NCI-H1694 (cell line): ENCODE measurements around the gene RAPGEF1.

Experiments used
- DNase-seq: peaks from one replicate; lab custom pipeline; 2025; lab: John Stamatoyannopoulos, UW

The RAPGEF1 gene

DNA sequence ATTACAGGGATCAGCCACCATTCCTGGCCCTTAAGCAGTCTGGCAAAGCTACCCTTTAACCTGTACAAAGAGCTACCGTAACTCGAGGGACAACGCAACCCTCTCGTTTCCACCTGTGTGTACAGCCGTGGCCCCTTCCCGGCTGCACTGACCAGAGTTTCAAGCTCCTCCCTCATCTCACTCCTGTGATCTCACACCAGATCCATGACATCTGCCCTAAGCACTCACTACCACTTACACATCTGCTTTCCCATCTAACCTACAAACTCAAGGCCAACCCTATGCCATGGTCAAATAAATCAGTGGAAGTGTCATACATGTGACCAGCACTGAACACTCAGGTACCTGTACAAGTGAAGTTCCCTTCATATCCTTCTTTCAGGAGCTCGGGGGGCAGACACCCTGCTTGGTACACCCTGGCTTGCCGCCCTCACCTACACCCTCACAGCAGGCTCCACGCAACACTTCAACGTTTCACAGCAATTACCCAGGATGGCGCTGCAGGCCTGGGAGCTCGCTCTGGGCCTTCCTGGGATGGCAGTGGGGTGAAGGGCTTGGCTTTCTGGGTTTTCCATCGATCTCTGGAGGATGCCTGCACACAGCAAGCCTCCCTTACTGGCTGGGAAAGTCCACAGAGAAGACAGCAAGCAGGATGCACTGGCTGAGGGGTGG is 132.8 kb downstream of the RAPGEF1 start:
- DNase-seq = no peak

DNA sequence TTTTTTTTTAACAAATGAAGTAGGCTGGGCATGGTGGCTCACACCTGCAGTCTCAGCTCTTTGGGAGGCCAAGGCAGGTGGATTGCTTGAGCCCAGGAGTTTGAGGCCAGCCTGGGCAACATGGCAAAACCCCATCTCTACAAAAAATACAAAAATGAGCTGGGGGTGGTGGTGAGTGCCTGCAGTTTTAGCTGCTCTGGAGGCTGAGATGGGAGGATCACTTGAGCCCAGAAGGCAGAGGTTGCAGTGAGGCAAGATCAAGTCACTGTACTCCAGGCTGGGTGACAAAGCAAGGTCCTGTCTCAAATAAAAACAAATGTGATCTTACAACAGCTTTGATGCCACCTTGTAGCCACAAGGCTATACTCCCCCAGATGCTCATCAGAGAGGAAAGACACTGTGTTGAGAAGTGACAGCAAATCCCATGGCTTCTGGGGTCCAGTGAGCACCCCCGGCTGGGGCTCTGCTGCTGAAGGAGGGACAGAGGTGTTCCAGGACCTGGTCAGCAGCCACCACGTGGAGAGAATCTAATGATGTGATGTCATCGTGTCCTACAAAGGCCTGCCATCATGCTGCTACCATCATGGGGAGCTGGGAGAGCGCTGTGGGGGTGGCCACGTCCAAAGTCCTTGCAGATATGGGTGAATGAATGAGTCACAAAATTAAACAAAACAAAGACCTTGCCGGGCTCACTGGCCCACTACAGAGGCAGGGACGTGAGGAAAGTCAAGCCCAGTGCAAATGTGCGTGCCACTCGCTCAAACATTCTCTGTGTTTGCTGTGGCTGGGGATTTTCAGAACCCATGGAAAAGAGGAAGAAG is 133.9 kb downstream of the RAPGEF1 start:
- DNase-seq = no peak

DNA sequence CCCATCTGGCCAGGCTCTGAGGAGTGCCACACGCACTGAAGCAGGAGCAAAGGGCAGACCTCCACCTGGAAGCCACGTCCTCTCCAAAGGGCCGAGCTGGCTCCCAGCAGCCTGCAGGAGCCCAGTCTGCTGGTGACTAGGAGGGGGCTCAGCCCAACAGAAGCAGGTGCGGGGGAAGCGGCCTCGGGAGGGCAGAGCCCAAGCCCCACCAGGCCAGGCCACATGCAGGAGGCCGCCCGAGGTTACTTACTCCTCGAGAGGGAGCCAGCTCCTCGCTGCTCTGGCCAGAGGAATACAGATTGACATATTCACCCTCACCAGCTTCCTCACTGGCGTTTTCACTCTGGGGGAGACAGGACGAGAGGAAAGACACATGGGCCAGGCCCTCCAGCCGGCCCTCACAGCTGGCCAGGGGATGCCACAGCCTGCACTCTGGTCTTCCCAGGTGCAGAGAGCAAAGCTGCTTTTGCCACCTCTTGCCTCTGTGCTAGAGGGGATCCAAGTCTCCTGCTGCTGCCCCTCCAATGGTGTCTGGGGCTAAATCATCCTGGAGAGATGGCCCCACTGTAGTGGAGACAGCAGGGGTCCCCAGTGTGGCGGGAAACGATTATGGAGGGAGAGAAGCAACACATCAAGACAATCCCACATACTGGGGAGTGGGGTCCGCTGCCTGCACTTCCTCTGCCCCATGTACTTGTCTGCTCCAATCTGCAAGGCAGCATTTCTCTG is 136.0 kb downstream of the RAPGEF1 start:
- no peak for DNase-seq

DNA sequence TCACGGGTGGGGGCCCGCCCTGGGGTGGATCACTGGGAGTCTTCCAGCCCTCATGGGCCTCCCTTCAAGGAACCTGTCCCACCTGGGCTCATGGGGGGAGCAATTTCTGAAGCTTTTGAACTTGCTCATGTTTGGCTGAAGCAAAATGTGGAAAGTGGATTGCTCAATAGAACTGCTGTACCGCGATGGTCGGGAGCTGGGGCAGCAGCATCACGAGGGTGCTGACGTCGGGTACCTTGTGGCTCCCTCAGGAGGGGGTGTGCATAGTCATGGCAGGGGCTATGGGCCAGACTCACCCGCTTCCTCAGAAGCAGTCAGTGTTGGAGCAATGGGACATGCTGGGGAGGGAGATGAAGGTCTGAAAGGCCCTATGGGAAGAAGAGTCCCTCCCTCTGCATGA is 136.7 kb downstream of the RAPGEF1 start:
- no peak for DNase-seq

DNA sequence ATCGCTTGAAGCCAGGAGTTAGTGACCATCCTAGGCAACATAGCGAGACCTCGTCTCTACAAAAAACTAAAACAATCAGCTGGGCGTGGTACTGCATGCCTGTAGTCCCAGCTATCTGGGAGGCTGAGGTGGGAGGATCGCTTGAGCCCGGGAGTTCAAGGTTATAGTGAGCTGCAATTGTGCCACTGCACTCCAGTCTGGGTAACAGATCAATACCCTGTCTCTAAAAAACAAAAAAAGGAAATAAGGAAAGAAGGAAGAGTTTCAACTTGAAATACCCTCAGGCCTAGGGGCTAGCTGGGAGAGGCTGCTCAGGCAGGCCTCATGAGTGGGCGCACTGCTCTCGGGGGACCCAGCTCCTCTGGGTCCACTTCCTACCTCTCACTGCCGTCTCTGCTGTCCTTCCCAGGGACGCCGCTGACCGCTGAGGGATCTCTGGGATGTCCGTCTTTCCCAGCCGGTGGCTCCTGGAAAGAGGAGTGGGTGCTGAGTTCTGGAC is 138.1 kb downstream of the RAPGEF1 start:
- no peak for DNase-seq

DNA sequence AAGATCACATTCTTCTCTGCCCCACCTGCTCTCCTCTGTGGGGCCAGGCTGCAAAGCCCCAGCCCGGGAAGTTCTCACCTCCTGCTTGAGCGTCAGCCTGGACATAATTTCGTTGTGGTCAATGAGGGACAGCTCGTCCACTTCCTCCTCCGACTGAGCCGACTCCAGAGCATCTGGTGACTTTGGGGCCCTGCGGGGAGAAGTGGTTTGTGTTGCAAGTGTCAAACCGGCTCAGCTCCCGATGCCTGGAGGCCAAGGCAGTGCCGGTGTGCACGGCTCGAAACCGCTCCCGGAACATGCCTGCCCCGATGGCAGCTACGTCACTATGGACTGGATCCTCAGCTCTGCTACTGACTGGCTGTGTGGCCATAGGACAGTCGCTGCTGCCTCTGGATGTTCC is 141.8 kb downstream of the RAPGEF1 start:
- DNase-seq = no peak

DNA sequence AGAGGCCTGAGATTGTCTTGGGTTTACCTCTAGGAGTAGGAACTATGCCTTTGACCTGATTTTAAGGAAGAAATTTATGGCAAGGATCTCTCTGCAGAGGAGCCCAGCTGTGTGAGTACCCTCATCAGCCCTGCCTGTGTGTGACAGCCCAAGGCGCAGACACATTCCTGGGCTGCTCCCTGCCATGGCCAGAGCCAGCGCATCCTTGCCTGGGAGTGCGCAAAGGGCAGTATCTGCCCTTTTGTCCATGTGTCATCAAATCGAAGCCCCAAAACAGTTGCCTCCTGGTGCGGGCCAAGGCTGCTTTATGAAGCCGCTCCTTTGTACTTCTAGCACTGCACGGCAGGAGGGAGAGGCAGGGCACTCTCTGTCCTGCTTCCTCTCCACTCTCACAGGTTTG is 142.6 kb downstream of the RAPGEF1 start:
- no peak for DNase-seq

DNA sequence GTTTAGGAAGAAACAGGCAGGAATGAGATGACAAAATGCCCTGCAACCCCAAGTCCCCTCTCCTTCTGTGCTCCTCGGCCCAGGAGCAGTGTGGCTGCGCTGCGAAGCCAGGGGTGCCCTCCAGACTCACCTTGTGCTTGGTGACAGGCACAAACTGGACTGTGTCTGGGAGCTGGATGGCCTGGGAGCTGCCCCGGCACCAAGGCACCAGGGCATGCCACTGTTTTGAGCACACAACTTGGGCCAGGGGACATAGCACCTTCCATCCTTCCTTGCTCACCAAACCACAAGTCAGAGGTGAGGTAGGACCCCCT is 143.5 kb downstream of the RAPGEF1 start:
- DNase-seq = no peak

DNA sequence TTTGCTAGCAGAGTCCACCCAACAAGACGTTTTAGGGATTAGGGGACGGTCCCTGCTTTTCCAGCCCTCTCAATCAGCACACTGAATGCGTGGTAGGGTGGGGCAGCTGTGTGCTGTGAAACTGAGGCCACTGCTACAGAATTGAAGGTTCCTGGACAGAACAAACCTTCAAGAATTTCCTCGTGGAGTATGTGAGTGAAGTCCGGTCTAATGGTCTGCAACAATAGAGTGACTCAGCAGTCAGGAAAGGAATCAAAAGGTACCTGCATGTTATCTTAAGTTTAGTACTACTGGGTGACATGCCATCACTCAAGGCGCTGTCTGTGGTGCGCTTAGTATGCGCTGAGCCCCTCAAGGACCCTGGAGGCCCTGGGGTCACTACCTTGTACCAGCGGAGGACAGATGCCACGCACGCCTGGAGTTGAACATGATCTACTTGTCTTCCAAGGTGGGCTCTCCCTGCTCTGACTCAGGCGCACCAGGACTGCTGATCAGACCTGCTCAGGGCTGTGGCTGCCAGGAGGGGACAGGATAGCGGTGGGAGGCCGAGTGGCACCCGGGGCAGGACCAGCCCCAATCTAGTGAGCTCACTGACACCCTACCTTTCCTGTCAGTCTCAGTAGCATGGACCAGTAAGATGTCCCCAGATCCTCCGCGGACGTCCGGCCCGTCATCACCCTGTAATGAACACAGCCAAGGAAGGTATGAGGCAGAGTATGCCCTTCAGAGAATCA is 144.0 kb downstream of the RAPGEF1 start:
- no peak for DNase-seq

DNA sequence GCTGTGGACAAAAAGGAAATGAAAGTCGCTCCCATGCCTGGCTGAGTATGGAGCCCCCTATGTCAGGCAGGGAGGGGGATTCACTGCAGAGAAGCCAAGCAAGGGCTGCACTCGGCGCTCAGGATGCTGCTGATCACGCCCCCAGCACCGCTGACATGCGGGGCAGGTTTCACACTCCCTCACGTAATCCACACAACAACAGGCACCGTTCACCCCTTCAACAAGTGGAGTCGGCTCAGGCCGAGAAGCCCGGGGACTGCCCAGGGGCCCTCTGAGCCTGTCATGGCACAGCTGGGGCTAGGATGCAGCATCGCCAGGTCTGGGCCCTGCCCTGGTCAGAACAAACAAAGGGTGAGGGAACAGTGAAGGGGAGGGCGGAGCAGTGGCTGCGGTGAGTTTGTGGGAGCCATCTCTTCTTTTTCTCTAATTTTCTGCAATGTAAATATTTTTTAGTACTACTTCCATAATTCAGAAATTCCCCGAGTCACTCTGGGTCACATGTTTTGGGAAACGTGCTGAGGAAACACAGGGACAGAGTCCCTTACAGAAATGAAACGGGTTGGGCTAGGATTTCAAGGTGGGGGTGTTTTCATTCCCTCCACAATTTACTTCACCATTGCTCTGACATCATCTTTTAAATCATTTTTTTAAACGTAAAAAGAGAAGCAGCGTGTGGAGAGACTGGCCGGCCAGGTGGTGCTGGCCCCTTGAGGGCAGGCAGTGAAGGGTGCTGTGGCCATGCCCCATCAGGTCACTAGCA is 144.8 kb downstream of the RAPGEF1 start:
- no peak for DNase-seq

DNA sequence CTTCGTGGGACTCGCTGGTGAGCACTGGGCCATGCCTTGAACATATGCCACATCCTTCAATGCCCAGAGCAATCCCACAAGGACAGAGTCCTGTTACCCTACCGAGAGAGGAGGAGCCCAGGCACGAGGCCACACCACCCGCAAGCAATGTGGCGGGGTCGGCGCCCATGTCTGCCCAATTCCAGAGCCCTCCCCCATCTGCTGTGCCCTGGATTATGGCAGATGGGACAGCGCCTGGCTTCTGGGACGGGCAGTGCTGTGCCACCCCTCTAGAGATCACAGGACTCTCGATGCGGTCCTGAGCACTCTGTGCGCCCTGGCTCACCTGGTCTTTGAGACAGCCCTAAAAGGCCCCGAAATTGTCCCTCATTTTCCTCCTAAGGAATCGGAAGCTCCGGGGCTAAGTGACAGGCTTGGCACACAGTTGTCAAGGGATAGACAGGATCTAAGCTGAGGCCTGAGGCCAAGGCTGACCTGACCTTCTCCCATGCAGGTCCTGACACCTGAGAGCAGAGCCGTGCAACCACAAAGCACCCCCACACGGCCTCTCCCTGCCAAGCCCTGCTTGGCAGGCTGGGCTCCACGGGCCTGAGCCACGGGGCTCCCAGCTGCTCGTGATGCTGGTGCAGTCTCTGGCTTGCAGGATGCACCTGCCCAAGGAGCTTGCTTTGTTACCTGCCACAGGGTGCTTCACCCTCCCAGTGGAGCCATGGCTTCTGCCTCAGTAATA is 145.8 kb downstream of the RAPGEF1 start:
- no peak for DNase-seq

DNA sequence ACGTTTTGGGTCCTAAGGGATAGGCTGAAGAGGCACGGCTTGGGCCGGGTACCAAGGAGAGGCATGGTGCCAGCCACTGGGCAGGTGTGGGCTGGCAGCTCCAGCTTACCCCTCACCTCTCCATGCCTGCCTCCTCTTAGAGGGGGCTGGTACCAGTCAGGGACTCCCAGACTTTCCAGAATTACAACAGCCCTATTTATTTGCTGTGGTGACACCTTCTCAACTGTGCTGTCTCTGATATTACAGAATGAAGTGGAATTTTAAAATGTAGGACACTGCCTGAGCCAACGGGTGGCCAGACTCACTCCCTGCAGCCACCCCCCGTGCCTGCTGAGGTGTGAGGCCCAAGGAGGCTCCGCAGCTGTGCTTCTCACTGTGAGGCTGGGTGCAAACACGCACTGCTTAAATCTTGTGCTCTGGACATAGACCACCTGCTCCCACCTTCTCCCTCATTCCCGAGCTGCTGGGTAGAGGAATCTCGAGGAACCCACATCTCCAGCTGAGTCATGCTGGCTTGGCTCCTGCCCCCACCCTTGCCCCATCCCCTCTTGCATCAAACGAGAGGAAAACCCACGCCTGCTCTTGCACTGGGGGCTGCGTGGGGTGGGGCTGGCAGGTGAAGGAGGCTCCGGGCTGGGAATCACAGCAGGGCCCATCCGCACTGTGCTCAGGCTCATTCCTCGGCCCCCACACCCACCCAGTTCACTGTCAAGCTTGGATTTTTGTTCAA is 146.6 kb downstream of the RAPGEF1 start:
- no peak for DNase-seq

DNA sequence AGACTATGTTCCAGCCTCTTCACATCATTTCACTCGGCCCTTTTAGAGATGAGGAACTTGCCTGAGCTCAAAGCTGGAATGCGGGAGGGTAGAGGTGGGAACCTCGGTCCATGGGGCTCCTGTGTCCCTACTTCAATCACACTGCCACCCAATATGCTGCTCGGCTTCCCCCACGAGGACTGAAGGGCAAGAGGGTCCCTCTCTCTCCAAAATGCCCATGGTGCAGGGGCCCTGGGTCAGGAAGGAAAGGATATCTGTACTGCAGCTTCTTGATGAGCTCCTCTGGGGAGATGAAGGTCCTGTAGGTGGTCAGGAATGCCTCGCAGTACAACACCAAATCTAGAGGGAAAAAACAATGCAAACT is 148.0 kb downstream of the RAPGEF1 start:
- no peak for DNase-seq

DNA sequence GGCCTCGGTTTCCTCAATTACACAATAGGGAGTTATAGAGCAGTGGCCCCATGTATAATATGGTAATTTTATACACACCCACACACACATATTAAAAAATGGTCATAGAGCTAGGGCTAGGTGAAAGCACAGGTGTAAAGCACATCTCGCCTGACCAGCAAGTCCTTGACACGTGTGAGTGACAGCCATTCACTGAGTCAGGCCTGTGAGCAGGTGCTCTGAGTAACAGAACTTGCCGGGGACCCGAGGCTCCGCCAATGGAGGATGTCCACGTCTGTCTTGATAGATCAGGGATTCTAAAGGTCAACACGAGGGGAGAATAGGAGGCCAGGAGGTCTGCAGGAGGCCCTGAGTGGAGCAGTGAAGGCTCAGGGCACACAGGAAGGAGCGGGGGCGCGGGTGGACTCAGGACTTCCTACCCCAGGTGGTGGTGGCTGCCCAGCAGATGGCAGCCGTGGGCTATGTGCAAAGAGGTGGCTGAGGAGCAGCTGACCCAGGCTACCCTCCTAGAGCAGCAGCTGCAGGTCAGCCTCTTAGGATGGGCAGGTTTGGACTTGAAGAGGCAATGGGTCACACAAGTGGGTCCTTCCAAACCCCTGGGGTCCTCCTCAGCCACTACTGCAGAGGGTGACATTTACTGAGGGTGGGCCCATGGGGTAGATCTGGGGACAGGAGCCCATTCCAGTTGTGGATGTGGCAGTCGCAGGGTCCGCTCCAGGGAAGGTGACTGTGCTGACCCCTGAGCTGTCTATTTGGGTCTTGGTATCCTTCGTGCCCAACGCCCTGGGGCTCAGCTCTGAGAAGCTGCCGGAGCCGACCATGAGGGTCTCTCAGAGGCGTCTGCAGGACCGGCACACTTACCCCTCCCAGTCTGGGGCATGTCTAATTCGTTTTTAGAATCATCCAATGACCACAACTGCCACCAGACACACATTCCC is 148.7 kb downstream of the RAPGEF1 start:
- no peak for DNase-seq

DNA sequence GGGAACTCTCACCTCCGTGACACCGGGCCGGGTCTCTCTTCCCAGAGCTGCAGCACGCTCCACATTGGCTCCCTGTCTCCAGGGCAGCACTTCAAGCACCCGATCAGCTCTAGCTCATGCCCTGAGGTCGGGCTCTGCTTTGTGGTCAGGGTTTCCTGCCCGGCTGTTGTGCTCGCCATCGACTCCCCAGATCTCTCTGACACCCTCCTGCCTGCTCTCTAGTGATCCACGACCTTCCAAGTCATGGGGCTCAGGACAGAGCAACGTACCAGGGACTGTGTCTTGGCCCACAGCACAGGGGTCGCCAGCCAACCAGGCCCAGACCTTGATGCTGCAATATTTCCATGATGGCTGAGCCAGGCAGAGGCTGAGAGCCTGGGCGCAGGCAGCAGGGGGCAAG is 149.4 kb downstream of the RAPGEF1 start:
- no peak for DNase-seq

DNA sequence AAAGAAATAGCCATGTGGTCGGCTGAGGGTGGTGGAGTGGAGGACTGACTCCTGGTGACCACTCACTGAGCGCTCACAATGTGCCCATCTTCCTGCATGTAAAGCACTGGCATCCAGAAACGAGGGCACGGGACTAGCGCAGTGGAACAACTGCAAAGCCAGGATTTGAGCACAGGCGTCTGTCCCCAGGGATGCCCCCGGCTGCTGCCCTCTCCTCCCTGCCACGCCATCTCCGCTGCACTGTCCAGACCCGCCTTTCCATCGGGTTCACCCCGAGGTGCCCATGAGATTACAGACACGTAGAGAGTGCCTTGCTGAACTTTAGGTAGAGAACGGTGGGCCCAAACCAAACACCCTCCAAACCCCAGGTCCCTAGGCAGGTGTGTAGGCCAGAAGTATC is 149.9 kb downstream of the RAPGEF1 start:
- DNase-seq = no peak

DNA sequence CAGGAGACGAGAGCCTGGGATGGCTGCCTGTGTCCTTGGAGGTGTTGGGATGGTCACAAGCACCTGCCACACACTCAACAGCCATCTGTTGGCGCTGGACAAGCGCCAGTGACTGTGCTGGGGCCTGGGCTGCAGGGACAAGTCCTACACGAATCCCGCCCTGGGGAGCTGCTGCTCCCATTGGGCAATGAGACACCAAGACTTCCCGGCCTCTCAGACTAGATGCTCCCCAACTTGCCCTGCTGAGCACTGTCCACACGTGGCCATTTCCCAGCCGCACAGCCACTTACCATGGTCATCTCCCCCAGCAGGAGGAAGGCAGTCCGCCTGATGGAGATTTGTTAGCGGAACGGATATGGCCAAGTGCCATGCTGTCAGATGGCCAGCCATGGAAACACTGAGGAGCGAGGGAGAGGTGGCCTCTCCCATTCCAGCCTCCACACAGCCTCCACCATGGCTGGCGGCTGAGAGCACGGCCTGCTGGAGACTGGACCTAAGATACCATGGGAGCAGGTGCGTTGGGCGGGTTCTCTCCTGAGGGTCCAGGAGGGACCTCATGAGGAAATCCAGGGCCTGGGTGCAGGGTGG is 150.7 kb downstream of the RAPGEF1 start:
- DNase-seq = no peak

DNA sequence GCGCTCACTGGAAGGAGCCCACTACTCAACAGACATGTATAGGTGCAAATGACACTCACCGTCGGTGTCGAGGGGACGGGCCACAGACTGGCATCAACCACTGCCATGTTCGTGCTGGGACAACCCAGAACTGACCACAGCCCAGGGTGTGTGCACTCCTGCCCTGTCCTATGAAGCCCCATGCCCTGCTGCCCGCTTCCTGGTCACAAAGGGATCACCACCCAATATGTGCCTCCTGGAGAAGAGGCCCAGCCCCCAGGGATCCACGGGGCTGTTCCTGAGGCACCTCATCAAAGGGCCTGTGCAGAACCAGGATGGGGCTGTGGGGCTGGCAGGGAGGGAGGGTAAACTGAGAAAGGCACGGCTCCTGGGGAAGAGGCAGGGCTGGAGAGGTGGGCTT is 151.5 kb downstream of the RAPGEF1 start:
- no peak for DNase-seq

DNA sequence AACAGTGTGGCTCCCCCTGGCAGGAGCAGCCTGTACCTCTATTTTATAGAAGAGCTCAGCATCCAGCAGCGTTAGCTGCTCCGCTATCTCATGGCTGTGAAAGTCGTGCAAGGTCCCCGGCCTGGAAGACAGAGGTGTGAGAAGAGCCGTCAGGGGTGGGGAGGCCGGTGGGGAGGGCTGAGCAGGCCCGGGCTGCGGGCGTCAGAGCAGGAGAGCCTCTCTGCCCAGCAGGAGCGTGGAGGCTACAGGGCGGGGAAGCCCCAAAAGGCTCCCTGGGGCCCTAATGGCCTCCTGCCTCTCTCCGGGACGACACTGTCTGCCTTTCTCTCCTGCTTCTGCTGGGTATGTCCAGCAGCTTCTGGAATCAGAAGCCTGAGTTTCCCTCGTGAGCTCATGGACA is 152.0 kb downstream of the RAPGEF1 start:
- no peak for DNase-seq
